WTC11 (cell line): Measurements from ENCODE around the gene PCNX3. TPM values are rescaled to one million over a fixed set of nuclear protein-coding genes. Genes with fewer than 3 reads are reported as not detected.

Experiments
- ATAC-seq: fragments of 200-7000 bp; cut with Tn5 transposase; 2 replicates; pipeline ENCODE4 v1.10.0; 2021; ENCODE audit warnings: mild to moderate bottlenecking, moderate library complexity
- CTCF ChIA-PET: fragments of 300-600 bp; sonication (Branson Sonifier 250); formaldehyde crosslinking; loops from one replicate; lab custom pipeline; 2021; ENCODE audit warnings: antibody characterized with exemption; lab: Charles Lee
- POLR2A ChIA-PET: fragments of 350-600 bp; sonication (Branson Sonifier 250); formaldehyde crosslinking; loops from one replicate; lab custom pipeline; 2021; ENCODE audit warnings: antibody characterized with exemption; lab: Charles Lee
- DNase-seq: peaks from one replicate; pipeline ENCODE4 v3.0.0; 2021; ENCODE audit warnings: low spot score
- H3K27ac Mint-ChIP-seq: 2 replicates; pipeline ENCODE4 v1.8.0; 2021; ENCODE audit warnings: mixed read lengths
- H3K27me3 Mint-ChIP-seq: 2 replicates; pipeline ENCODE4 v1.8.0; 2021; ENCODE audit warnings: low read depth, mild to moderate bottlenecking, moderate library complexity, mixed read lengths
- H3K36me3 Mint-ChIP-seq: 2 replicates; pipeline ENCODE4 v1.8.0; 2021; ENCODE audit warnings: mixed read lengths
- H3K4me1 Mint-ChIP-seq: 2 replicates; pipeline ENCODE4 v1.8.0; 2022; ENCODE audit warnings: mixed read lengths
- H3K4me3 Mint-ChIP-seq: 2 replicates; pipeline ENCODE4 v1.8.0; 2021; ENCODE audit warnings: mild to moderate bottlenecking, moderate library complexity, mixed read lengths
- H3K9me3 Mint-ChIP-seq: 2 replicates; pipeline ENCODE4 v1.8.0; 2021; ENCODE audit warnings: mixed read lengths
- FOXP4 ChIP-seq: sonication (generic); formaldehyde crosslinking; IDR thresholded peaks from 2 replicates; pipeline ENCODE4 v1.8.0; 2022; ENCODE audit warnings: mild to moderate bottlenecking, missing genetic modification reagents
- IRF1 ChIP-seq: sonication (generic); formaldehyde crosslinking; IDR thresholded peaks from 2 replicates; pipeline ENCODE4 v1.8.0; 2023; ENCODE audit warnings: missing genetic modification reagents
- MAX ChIP-seq: sonication (generic); formaldehyde crosslinking; IDR thresholded peaks from 2 replicates; pipeline ENCODE4 v1.8.0; 2022; ENCODE audit warnings: mild to moderate bottlenecking, missing genetic modification reagents
- NFYB ChIP-seq: sonication (generic); formaldehyde crosslinking; conservative IDR thresholded peaks from 2 replicates; pipeline ENCODE4 v1.8.0; 2022; ENCODE audit warnings: low read depth, missing genetic modification reagents
- PRDM15 ChIP-seq: sonication (generic); formaldehyde crosslinking; IDR thresholded peaks from 2 replicates; pipeline ENCODE4 v1.8.0; 2022; ENCODE audit warnings: missing genetic modification reagents
- SP1 ChIP-seq: sonication (generic); formaldehyde crosslinking; conservative IDR thresholded peaks from 2 replicates; pipeline ENCODE4 v1.8.1; 2022; ENCODE audit warnings: missing genetic modification reagents
- TCF7 ChIP-seq: sonication (generic); formaldehyde crosslinking; IDR thresholded peaks from 2 replicates; pipeline ENCODE4 v1.8.0; 2022; ENCODE audit warnings: mild to moderate bottlenecking, low read depth, missing genetic modification reagents, moderate library complexity
- USF2 ChIP-seq: sonication (generic); formaldehyde crosslinking; IDR thresholded peaks from 2 replicates; pipeline ENCODE4 v1.8.1; 2023; ENCODE audit warnings: mild to moderate bottlenecking, missing genetic modification reagents, moderate library complexity
- ZNF121 ChIP-seq: sonication (generic); formaldehyde crosslinking; IDR thresholded peaks from 2 replicates; pipeline ENCODE4 v1.8.0; 2023; ENCODE audit warnings: missing genetic modification reagents
- ZNF396 ChIP-seq: fragments of 250-450 bp; sonication (Bioruptor Pico); IDR thresholded peaks from 2 replicates; pipeline ENCODE4 v1.8.0; 2021; ENCODE audit warnings: mild to moderate bottlenecking, moderate library complexity, borderline replicate concordance
- ZSCAN18 ChIP-seq: fragments of 250-450 bp; sonication (Bioruptor Pico); IDR thresholded peaks from 2 replicates; pipeline ENCODE4 v2.1.2; 2022; ENCODE audit warnings: mild to moderate bottlenecking, moderate library complexity
- total RNA-seq: library from RNA; stranded (reverse); gene quantifications from 3 replicates; pipeline ENCODE4 v1.2.3, GENCODE V29; 2021

The PCNX3 gene
- total RNA-seq, 1 experiment from 2014 or later: 51.6 TPM

- TF ChIP-seq PRDM15: no peak
Measured at GRCh38 chr11:65641297-65642013, 25.9 kb downstream of the PCNX3 start (continued).

GRCh38 chr11:65642014-65642671, 26.6 kb downstream of the PCNX3 start:
- no peak for TF ChIP-seq ZSCAN18 (CRISPR knock-in tag)
- TF ChIP-seq IRF1 (CRISPR knock-in tag): no peak
- 0 out of 2 replicates have a peak, but pooled peaks have one; percentile 15 for TF ChIP-seq FOXP4 (CRISPR knock-in tag)
- TF ChIP-seq SP1 (CRISPR knock-in tag): peak; percentile 51; the same call in 1 of the 2 replicates
- TF ChIP-seq ZNF121 (CRISPR knock-in tag): no peak
- no peak for TF ChIP-seq TCF7
- no peak for TF ChIP-seq ZNF396 (CRISPR knock-in tag)
- TF ChIP-seq NFYB: peak; percentile 54
- TF ChIP-seq USF2 (CRISPR knock-in tag): 0 out of 2 replicates have a peak, but pooled peaks have one; percentile 25
- TF ChIP-seq MAX (CRISPR knock-in tag): 0 out of 2 replicates have a peak, but pooled peaks have one; percentile 17
- TF ChIP-seq, all 79 proteins: peak for 5
- Mint-ChIP-seq H3K9me3 (no peaks in the 10 kb centered on the region), H3K4me1 (peaks cover 34% of the 10 kb centered on the region), H3K27me3 (no peaks in the 10 kb centered on the region), H3K36me3 (peaks cover 3% of the 10 kb centered on the region), H3K27ac (peak overlapping the region; percentile 85), H3K4me3 (peak overlapping the region; percentile 69)
- ATAC-seq (peak; percentile 53), DNase-seq (peak; percentile 87)
- ChIA-PET POLR2A (interaction anchor here (1.4 to 1.8 kb wide), 2 partner anchors 11 to 142 kb away, joined by 3 to 9 read pairs; no protein-coding TSS in a partner anchor), CTCF (interaction anchor here (0.6 to 2.8 kb wide), 16 partner anchors 9 to 287 kb away, joined by 3 to 13 read pairs (median 4); partner anchors contain the start of genes KAT5, MUS81 and ZNRD2)
